Measurements from ENCODE around the gene IKBKG. TPM values are rescaled to one million over a fixed set of nuclear protein-coding genes. Genes with fewer than 3 reads are reported as not detected.

The IKBKG gene
- total and polyA plus RNA-seq, 2 of the 8 experiments (the other 6 are each of a cell fraction or from before 2014, with no cell fraction given), result 17.5 to 18.1 TPM

- no peak overlapping the region for H2BK5ac ChIP-seq (ENCODE audit: low read depth, low read length)
- H2AFZ ChIP-seq (ENCODE audit: low read length), result no peak overlapping the region
- H3K14ac ChIP-seq (ENCODE audit: insufficient read length), result no peak overlapping the region
- peaks cover 0 to 4% of the 10 kb centered on the region in 2 experiments for H4K20me1 ChIP-seq (replicated peaks in 1 of 2; ENCODE audit: control insufficient read depth in 1 of 2, insufficient read depth in 2 of 2, low read length in 2 of 2)
- POLR2A ChIA-PET (ENCODE audit: partially characterized antibody), result no interaction called here
- H4K8ac ChIP-seq (ENCODE audit: extremely low read depth, insufficient read depth, low read length), result no peak overlapping the region
- DNase-seq (ENCODE audit: low read depth in 1 of 2, low spot score in 2 of 2), result no peak
- no peak overlapping the region for H3K9ac ChIP-seq (replicated peaks in 1 of 4; ENCODE audit: extremely low read depth in 1 of 4, low read depth in 3 of 4, low read length in 3 of 4)
- H2BK120ac ChIP-seq (replicated peaks; ENCODE audit: low read depth, low read length), result no peak overlapping the region
- H3K23me2 ChIP-seq (ENCODE audit: low read depth, low read length), result peaks cover 3% of the 10 kb centered on the region; the same call in 1 of the 2 replicates
- H3K4me3 ChIP-seq (ENCODE audit: extremely low read depth in 1 of 4, insufficient read depth in 2 of 4, low read depth in 3 of 4, low read length in 4 of 4), result no peak overlapping the region
- H2BK12ac ChIP-seq (ENCODE audit: low read depth, low read length), result no peak overlapping the region
- WGBS, 2 experiments (ENCODE audit: extremely low coverage in 1 of 2, insufficient coverage in 1 of 2, insufficient read length in 1 of 2, insufficient replicate concordance in 2 of 2, low coverage in 1 of 2, low lambda C conversion rate in 2 of 2, missing lambda C conversion rate in 1 of 2), result 81% methylated on average over 7 of the region's 12 CpGs; no CpG with 5 or more reads in 1 of the 2 experiments
- H3K27ac ChIP-seq (ENCODE audit: low read depth, low read length), result no peak overlapping the region
- no peaks in the 10 kb centered on the region; the same call in 1 of the 2 replicates for H3K79me1 ChIP-seq (ENCODE audit: low read depth, low read length)
- H3K4me1 ChIP-seq (replicated peaks in 1 of 4; ENCODE audit: control insufficient read depth in 3 of 4, insufficient read depth in 4 of 4, low read length in 3 of 4), result peaks cover 0 to 3% (median 1%) of the 10 kb centered on the region in 4 experiments; a peak in 3 of 7 replicates
- H3K56ac ChIP-seq (replicated peaks; ENCODE audit: insufficient read length, low read depth, low read length), result no peak overlapping the region
- H3K9me3 ChIP-seq (ENCODE audit: insufficient read depth in 2 of 2, low read depth in 1 of 2, low read length in 1 of 2), result no peaks in the 10 kb centered on the region; a peak in 1 of 4 replicates
- H2AK5ac ChIP-seq (ENCODE audit: low read depth, low read length), result no peak overlapping the region
- no peaks in the 10 kb centered on the region for H3K27me3 ChIP-seq (replicated peaks in 1 of 4; ENCODE audit: control insufficient read depth in 3 of 4, extremely low read depth in 1 of 4, insufficient read depth in 3 of 4, low read length in 3 of 4)
- H3K79me2 ChIP-seq (ENCODE audit: control insufficient read depth in 1 of 2, insufficient read depth in 2 of 2, low read length in 2 of 2), result no peaks in the 10 kb centered on the region
- no peak overlapping the region for H4K91ac ChIP-seq (replicated peaks; ENCODE audit: insufficient read length, low read length)
- H4K5ac ChIP-seq (ENCODE audit: insufficient read length, low read depth, low read length), result no peak overlapping the region
- no peak overlapping the region for H2BK20ac ChIP-seq (ENCODE audit: low read length)
- H3K4ac ChIP-seq (replicated peaks; ENCODE audit: insufficient read length, low read depth, low read length), result no peak overlapping the region
- no peak overlapping the region for H3K23ac ChIP-seq (ENCODE audit: insufficient read length)
- CTCF ChIA-PET (ENCODE audit: partially characterized antibody), result interaction anchor here (0.6 kb wide), 1 partner anchor 66 kb away, joined by 5 read pairs; no protein-coding TSS in a partner anchor
- no peak overlapping the region for H3K4me2 ChIP-seq (ENCODE audit: insufficient read depth in 1 of 2, low read depth in 2 of 2, low read length in 2 of 2)
- TF ChIP-seq PHF8 (conservative IDR thresholded peaks at IDR 0.05; ENCODE audit: low read depth, low read length) (no peak), KDM4A (IDR thresholded peaks at IDR 0.05; ENCODE audit: low read depth, low read length, severe bottlenecking) (no peak), SUZ12 (IDR thresholded peaks at IDR 0.05; ENCODE audit: low read length) (no peak), TAF7 (optimal IDR thresholded peaks at IDR 0.05; ENCODE audit: borderline replicate concordance, low read depth, low read length) (no peak), HDAC6 (IDR thresholded peaks at IDR 0.05; ENCODE audit: low read depth, low read length) (no peak), ASH2L (IDR thresholded peaks at IDR 0.05; ENCODE audit: low read length) (no peak), CTBP2 (IDR thresholded peaks at IDR 0.05; ENCODE audit: borderline replicate concordance, insufficient read depth, insufficient read length, low read length) (no peak)
- H2BK15ac ChIP-seq (ENCODE audit: low read length), result no peak overlapping the region
- FAIRE-seq, result no peak
- peaks cover 0 to 12% (median 6%) of the 10 kb centered on the region in 4 experiments; a peak in 5 of 8 replicates for H3K36me3 ChIP-seq (ENCODE audit: control insufficient read depth in 2 of 4, insufficient read depth in 4 of 4, low read length in 3 of 4)
- no peak overlapping the region for H3K18ac ChIP-seq (ENCODE audit: extremely low read depth, low read length)
Measured at GRCh38 chrX:154541896-154542722, 5.3 kb upstream of the IKBKG start.

Measured in H1 (cell line).